ENCODE measurements around the gene TTLL6.
"Not testable (repeated sequence)": the region's sequence is repeated elsewhere in the genome, so short reads cannot be mapped to it uniquely, and the experiment has no call there.

The TTLL6 gene

GRCh38 chr17:48850792-48851323 is 33.8 kb upstream of the TTLL6 start:
- no peak overlapping the region for H3K4me3 ChIP-seq (ENCODE audit: low read depth, low read length)
- peaks cover 63% of the 10 kb centered on the region for H3K36me3 ChIP-seq (replicated peaks)
- no peak for TF ChIP-seq CTCF (IDR thresholded peaks at IDR 0.05; ENCODE audit: low read depth, low read length, missing control alignments)
- H3K27ac ChIP-seq, result no peak overlapping the region
- no peak for DNase-seq
- in situ Hi-C loops (cut with HindIII; ENCODE audit: low pct_ligation_motif_present, low sequenced_read_pairs), result no loop called here
- H3K27me3 ChIP-seq (replicated peaks), result no peaks in the 10 kb centered on the region

GRCh38 chr17:48843187-48843900 is 26.3 kb upstream of the TTLL6 start:
- DNase-seq, result peak; percentile 12
- Histone ChIP-seq H3K36me3 (replicated peaks) (peaks cover 33% of the 10 kb centered on the region), H3K27me3 (replicated peaks) (no peaks in the 10 kb centered on the region), H3K4me3 (ENCODE audit: low read depth, low read length) (no peak overlapping the region), H3K27ac (peak overlapping the region; percentile 48)
- TF ChIP-seq CTCF (IDR thresholded peaks at IDR 0.05; ENCODE audit: low read depth, low read length, missing control alignments), result no peak
- in situ Hi-C loops (cut with HindIII; ENCODE audit: low pct_ligation_motif_present, low sequenced_read_pairs), result no loop called here

GRCh38 chr17:48842746-48843145 is 25.7 kb upstream of the TTLL6 start:
- no peak for DNase-seq
- in situ Hi-C loops (cut with HindIII; ENCODE audit: low pct_ligation_motif_present, low sequenced_read_pairs), result no loop called here
- TF ChIP-seq CTCF (IDR thresholded peaks at IDR 0.05; ENCODE audit: low read depth, low read length, missing control alignments), result no peak
- H3K27me3 ChIP-seq (replicated peaks), result no peaks in the 10 kb centered on the region
- peaks cover 28% of the 10 kb centered on the region for H3K36me3 ChIP-seq (replicated peaks)
- H3K27ac ChIP-seq, result peak overlapping the region; percentile 48
- H3K4me3 ChIP-seq (ENCODE audit: low read depth, low read length), result no peak overlapping the region

GRCh38 chr17:48841395-48841831 is 24.4 kb upstream of the TTLL6 start:
- Histone ChIP-seq H3K27me3 (replicated peaks) (no peaks in the 10 kb centered on the region), H3K4me3 (ENCODE audit: low read depth, low read length) (peak overlapping the region; percentile 0), H3K36me3 (replicated peaks) (peaks cover 24% of the 10 kb centered on the region), H3K27ac (peak overlapping the region; percentile 65)
- in situ Hi-C loops (cut with HindIII; ENCODE audit: low pct_ligation_motif_present, low sequenced_read_pairs), result no loop called here
- peak; percentile 61 for DNase-seq
- TF ChIP-seq CTCF (IDR thresholded peaks at IDR 0.05; ENCODE audit: low read depth, low read length, missing control alignments), result no peak

GRCh38 chr17:48840441-48840840 is 23.4 kb upstream of the TTLL6 start:
- no peak for DNase-seq
- Histone ChIP-seq H3K4me3 (ENCODE audit: low read depth, low read length) (no peak overlapping the region), H3K27ac (no peak overlapping the region), H3K36me3 (replicated peaks) (peaks cover 18% of the 10 kb centered on the region), H3K27me3 (replicated peaks) (no peaks in the 10 kb centered on the region)
- in situ Hi-C loops (cut with HindIII; ENCODE audit: low pct_ligation_motif_present, low sequenced_read_pairs), result no loop called here
- TF ChIP-seq CTCF (IDR thresholded peaks at IDR 0.05; ENCODE audit: low read depth, low read length, missing control alignments), result no peak

GRCh38 chr17:48837458-48837857 is 20.4 kb upstream of the TTLL6 start:
- DNase-seq; H3K27me3 ChIP-seq (replicated peaks); in situ Hi-C loops (cut with HindIII; ENCODE audit: low pct_ligation_motif_present, low sequenced_read_pairs); H3K4me3 ChIP-seq (ENCODE audit: low read depth, low read length); H3K27ac ChIP-seq; H3K36me3 ChIP-seq (replicated peaks): not testable (repeated sequence)

Data from brain microvascular endothelial cell (primary cell).